Adrenal gland (tissue), 5 donors: ENCODE results near the gene SDC3.

ENCODE experiments used
- CTCF ChIP-seq, 6 experiments: fragments of 450-650 bp in 4 of 6; fragments of 200-600 bp in 2 of 6; sonication (generic) in 1 of 6; IDR thresholded peaks; 1 replicate in 5 of 6; 2 replicates in 1 of 6; pipeline versions ENCODE4 v1.5.1 to v1.8.0; 2016 to 2021; ENCODE audit warnings: antibody characterized with exemption in 6 of 6, mild to moderate bottlenecking in 2 of 6, moderate library complexity in 1 of 6
- POLR2A ChIP-seq, 2 donors: fragments of 450-650 bp; IDR thresholded peaks; one replicate each; pipeline ENCODE4 v1.6.1; 2017; ENCODE audit warnings: antibody characterized with exemption in 2 of 2, mild to moderate bottlenecking in 2 of 2, moderate library complexity in 1 of 2
- donor health status: DM: no; HTN: no; CAD: no.

DNA sequence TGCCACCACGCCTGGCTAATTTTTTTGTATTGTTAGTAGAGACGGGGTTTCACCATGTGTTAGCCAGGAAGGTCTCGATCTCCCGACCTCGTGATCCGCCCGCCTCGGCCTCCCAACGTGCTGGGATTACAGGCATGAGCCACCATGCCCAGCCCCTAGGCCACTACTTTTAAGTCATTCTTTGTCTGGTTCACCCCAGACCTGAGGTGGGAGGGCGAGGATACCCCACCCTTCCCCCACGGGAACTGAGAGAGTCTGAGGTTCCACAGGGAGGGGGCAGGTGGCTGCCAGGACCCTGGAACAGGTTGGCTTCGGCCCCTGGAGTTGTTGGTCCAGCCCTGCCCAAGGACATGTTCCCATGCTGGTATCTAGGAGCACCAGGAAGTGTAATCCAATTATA is 7.7 kb upstream of the SDC3 start:
- TF ChIP-seq CTCF (IDR thresholded peaks at IDR 0.05) (no peak), POLR2A (IDR thresholded peaks at IDR 0.05) (no peak)
